Astrocyte (in vitro differentiated cells and primary cell): Measurements from ENCODE around the gene GBE1. TPM values are rescaled to one million over a fixed set of nuclear protein-coding genes. Genes with fewer than 3 reads are reported as not detected.

Source experiments
- DNase-seq: peaks from one replicate; pipeline ENCODE4 v3.0.0-alpha.2; 2010; ENCODE audit warnings: low read depth
- FAIRE-seq: peaks from 2 replicates; lab custom pipeline; 2011; peaks lifted over from hg19 to GRCh38; lab: Jason Lieb, UNC
- H2AFZ ChIP-seq: 2 replicates; pipeline ENCODE4 v1.6.0; 2012; ENCODE audit warnings: low read depth, low read length, inconsistent platforms
- H3K27ac ChIP-seq: 2 replicates; pipeline ENCODE4 v1.5.1; 2011; ENCODE audit warnings: low read depth, low read length, inconsistent platforms
- H3K27me3 ChIP-seq: 2 replicates; pipeline ENCODE4 v1.6.0; 2011; ENCODE audit warnings: low read length, inconsistent platforms; ENCODE audit not compliant: insufficient read depth
- H3K36me3 ChIP-seq: 2 replicates; pipeline ENCODE4 v1.5.1; 2011; ENCODE audit warnings: low read length, inconsistent platforms; ENCODE audit not compliant: insufficient read depth
- H3K4me1 ChIP-seq: 2 replicates; pipeline ENCODE4 v1.5.1; 2011; ENCODE audit warnings: low read length, inconsistent platforms; ENCODE audit not compliant: insufficient read depth
- H3K4me2 ChIP-seq: 2 replicates; pipeline ENCODE4 v1.6.0; 2012; ENCODE audit warnings: low read length, inconsistent platforms
- H3K4me3 ChIP-seq: 2 replicates; pipeline ENCODE4 v1.5.1; 2011; ENCODE audit warnings: low read depth, mild to moderate bottlenecking, low read length, inconsistent platforms; ENCODE audit not compliant: insufficient read depth
- H3K79me2 ChIP-seq: 2 replicates; pipeline ENCODE4 v1.6.0; 2012; ENCODE audit warnings: mild to moderate bottlenecking, low read length, inconsistent platforms; ENCODE audit not compliant: insufficient read depth
- H3K9ac ChIP-seq: 2 replicates; pipeline ENCODE4 v1.6.0; 2012; ENCODE audit warnings: mild to moderate bottlenecking, low read length, inconsistent platforms
- H3K9me3 ChIP-seq: 2 replicates; pipeline ENCODE4 v1.5.1; 2012; ENCODE audit warnings: low read depth, mild to moderate bottlenecking, low read length, inconsistent platforms; ENCODE audit not compliant: insufficient read depth
- H4K20me1 ChIP-seq: 2 replicates; pipeline ENCODE4 v1.6.0; 2012; ENCODE audit warnings: low read length, inconsistent platforms; ENCODE audit not compliant: insufficient read depth
- H3K27ac Mint-ChIP-seq: one replicate; pipeline ENCODE4 v1.8.0; 2021; ENCODE audit warnings: mild to moderate bottlenecking, mixed read lengths; ENCODE audit not compliant: unreplicated experiment
- H3K27me3 Mint-ChIP-seq: one replicate; pipeline ENCODE4 v1.8.0; 2021; ENCODE audit warnings: low read depth, mixed read lengths; ENCODE audit not compliant: unreplicated experiment
- H3K36me3 Mint-ChIP-seq: one replicate; pipeline ENCODE4 v1.8.0; 2021; ENCODE audit warnings: low read depth, mixed read lengths; ENCODE audit not compliant: unreplicated experiment
- H3K4me1 Mint-ChIP-seq: one replicate; pipeline ENCODE4 v1.8.0; 2021; ENCODE audit warnings: low read depth, mixed read lengths; ENCODE audit not compliant: unreplicated experiment
- H3K4me3 Mint-ChIP-seq: one replicate; pipeline ENCODE4 v1.8.0; 2021; ENCODE audit warnings: mild to moderate bottlenecking, moderate library complexity, mixed read lengths; ENCODE audit not compliant: unreplicated experiment
- H3K9me3 Mint-ChIP-seq: one replicate; pipeline ENCODE4 v1.8.0; 2021; ENCODE audit warnings: mild to moderate bottlenecking, mixed read lengths; ENCODE audit not compliant: unreplicated experiment
- EZH2 ChIP-seq: IDR thresholded peaks from 2 replicates; pipeline ENCODE4 v1.6.1; 2012; ENCODE audit warnings: mild to moderate bottlenecking, low read length, inconsistent platforms; ENCODE audit not compliant: insufficient read depth
- total RNA-seq: library from RNA; stranded (reverse); gene quantifications from 2 replicates; pipeline ENCODE4 v1.2.1, GENCODE V29; 2021
- TF ChIP-seq, protein P1 (sequence below): IDR thresholded peaks from 2 replicates; pipeline ENCODE4 v1.5.1; 2011; ENCODE audit warnings: low read depth, mild to moderate bottlenecking, inconsistent platforms, low read length, moderate library complexity; ENCODE audit not compliant: insufficient read depth

GBE1 gene
- total RNA-seq, 1 donor from 2014 or later = 58.6 TPM

DNA sequence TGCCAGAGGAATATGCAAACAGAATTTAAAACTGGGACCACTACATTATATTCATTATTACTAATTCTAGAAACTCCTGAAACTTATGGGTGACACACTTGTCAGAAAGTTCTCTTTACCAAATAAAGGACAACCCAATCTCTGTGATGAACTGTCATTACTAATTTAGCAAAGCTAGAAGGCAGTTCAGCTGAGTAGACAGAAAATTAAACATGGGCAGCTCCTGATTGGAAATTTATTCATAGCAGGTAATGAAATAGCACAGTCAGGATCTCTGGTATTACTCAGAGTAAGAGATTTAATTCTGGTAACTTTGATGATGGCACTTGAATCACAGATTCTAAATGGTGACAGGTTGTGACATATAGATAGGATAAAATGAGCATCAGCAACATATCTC is 123.0 kb downstream of the GBE1 start:
- Histone ChIP-seq H3K36me3 (no peaks in the 10 kb centered on the region), H3K4me1 (no peaks in the 10 kb centered on the region), H3K27me3 (no peaks in the 10 kb centered on the region), H4K20me1 (no peaks in the 10 kb centered on the region), H3K27ac (no peak overlapping the region), H3K9me3 (no peaks in the 10 kb centered on the region), H3K79me2 (no peaks in the 10 kb centered on the region), H3K4me2 (no peak overlapping the region), H2AFZ (no peak overlapping the region), H3K9ac (no peak overlapping the region), H3K4me3 (no peak overlapping the region)
- FAIRE-seq (no peak), DNase-seq (no peak)
- Mint-ChIP-seq H3K27me3 (no peaks in the 10 kb centered on the region), H3K36me3 (peaks cover 5% of the 10 kb centered on the region), H3K9me3 (no peaks in the 10 kb centered on the region), H3K27ac (no peak overlapping the region), H3K4me3 (no peak overlapping the region), H3K4me1 (no peaks in the 10 kb centered on the region)
- TF ChIP-seq, protein P1, sequence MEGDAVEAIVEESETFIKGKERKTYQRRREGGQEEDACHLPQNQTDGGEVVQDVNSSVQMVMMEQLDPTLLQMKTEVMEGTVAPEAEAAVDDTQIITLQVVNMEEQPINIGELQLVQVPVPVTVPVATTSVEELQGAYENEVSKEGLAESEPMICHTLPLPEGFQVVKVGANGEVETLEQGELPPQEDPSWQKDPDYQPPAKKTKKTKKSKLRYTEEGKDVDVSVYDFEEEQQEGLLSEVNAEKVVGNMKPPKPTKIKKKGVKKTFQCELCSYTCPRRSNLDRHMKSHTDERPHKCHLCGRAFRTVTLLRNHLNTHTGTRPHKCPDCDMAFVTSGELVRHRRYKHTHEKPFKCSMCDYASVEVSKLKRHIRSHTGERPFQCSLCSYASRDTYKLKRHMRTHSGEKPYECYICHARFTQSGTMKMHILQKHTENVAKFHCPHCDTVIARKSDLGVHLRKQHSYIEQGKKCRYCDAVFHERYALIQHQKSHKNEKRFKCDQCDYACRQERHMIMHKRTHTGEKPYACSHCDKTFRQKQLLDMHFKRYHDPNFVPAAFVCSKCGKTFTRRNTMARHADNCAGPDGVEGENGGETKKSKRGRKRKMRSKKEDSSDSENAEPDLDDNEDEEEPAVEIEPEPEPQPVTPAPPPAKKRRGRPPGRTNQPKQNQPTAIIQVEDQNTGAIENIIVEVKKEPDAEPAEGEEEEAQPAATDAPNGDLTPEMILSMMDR = no peak
- no peak for TF ChIP-seq EZH2

DNA sequence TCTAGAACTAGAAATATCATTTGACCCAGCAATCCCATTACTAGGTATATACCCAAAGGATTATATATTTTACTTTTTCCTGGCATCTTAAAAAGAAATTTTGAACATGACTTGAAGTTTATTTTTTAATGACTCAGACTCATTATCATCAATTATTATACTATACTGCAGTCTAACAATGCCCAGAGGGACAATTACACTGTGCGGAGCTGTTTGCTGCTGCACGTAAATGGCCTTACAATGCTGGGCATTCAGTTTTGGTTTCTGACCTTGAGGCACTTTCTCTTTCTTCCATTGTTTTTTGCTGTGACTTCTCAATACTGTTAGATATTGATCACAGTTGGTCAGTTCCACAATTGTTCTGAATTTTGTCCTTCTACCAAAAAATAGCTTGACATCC is 128.8 kb downstream of the GBE1 start:
- Mint-ChIP-seq H3K27ac (no peak overlapping the region), H3K4me3 (no peak overlapping the region), H3K4me1 (no peaks in the 10 kb centered on the region), H3K9me3 (no peaks in the 10 kb centered on the region), H3K36me3 (peaks cover 9% of the 10 kb centered on the region), H3K27me3 (no peaks in the 10 kb centered on the region)
- Histone ChIP-seq H3K79me2 (no peaks in the 10 kb centered on the region), H3K4me2 (no peak overlapping the region), H3K4me1 (no peaks in the 10 kb centered on the region), H2AFZ (no peak overlapping the region), H3K4me3 (no peak overlapping the region), H3K27ac (no peak overlapping the region), H3K9ac (no peak overlapping the region), H3K9me3 (no peaks in the 10 kb centered on the region), H4K20me1 (no peaks in the 10 kb centered on the region), H3K27me3 (no peaks in the 10 kb centered on the region), H3K36me3 (peaks cover 5% of the 10 kb centered on the region)
- FAIRE-seq (no peak), DNase-seq (no peak)
- TF ChIP-seq, protein P1 = no peak
- no peak for TF ChIP-seq EZH2

DNA sequence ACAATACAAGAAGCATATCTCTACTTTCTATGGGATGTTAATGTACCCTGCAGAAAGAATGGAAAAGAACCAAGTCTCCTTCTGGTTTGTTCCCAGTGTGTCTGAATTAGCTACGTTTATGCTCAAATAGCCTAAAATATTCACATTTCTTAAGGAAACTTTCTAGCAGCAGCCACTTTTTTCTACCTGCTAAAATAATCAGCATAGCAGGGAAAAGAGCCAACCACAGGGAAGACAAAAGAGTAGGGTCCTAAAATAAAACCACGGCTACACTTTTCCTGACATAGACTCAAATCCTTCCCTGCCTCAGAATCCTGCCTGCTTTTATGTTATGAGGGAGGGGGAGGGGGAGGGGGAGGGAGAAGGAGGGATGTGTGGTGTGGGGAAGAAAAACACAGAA is 136.7 kb downstream of the GBE1 start:
- Histone ChIP-seq H3K4me3 (no peak overlapping the region), H3K4me1 (no peaks in the 10 kb centered on the region), H3K9ac (no peak overlapping the region), H3K4me2 (no peak overlapping the region), H3K36me3 (no peaks in the 10 kb centered on the region), H3K27me3 (no peaks in the 10 kb centered on the region), H3K27ac (no peak overlapping the region), H2AFZ (no peak overlapping the region), H4K20me1 (no peaks in the 10 kb centered on the region), H3K9me3 (no peaks in the 10 kb centered on the region), H3K79me2 (no peaks in the 10 kb centered on the region)
- H3K9me3 Mint-ChIP-seq = no peaks in the 10 kb centered on the region
- H3K27me3 Mint-ChIP-seq = no peaks in the 10 kb centered on the region
- H3K36me3 Mint-ChIP-seq = no peaks in the 10 kb centered on the region
- peaks cover 7% of the 10 kb centered on the region for H3K4me1 Mint-ChIP-seq
- FAIRE-seq (no peak), DNase-seq (no peak)
- H3K27ac Mint-ChIP-seq = no peak overlapping the region
- TF ChIP-seq, protein P1 = no peak
- TF ChIP-seq EZH2 = no peak
- H3K4me3 Mint-ChIP-seq = no peak overlapping the region
